T-helper 22 cell (primary cell): ENCODE measurements around the gene LINGO3.
"Not testable (repeated sequence)": the region's sequence is repeated elsewhere in the genome, so short reads cannot be mapped to it uniquely, and the experiment has no call there.

Experiments
- DNase-seq: peaks from one replicate; pipeline ENCODE4 v3.0.0-alpha.2; 2020; ENCODE audit warnings: low read depth

Gene LINGO3

DNA sequence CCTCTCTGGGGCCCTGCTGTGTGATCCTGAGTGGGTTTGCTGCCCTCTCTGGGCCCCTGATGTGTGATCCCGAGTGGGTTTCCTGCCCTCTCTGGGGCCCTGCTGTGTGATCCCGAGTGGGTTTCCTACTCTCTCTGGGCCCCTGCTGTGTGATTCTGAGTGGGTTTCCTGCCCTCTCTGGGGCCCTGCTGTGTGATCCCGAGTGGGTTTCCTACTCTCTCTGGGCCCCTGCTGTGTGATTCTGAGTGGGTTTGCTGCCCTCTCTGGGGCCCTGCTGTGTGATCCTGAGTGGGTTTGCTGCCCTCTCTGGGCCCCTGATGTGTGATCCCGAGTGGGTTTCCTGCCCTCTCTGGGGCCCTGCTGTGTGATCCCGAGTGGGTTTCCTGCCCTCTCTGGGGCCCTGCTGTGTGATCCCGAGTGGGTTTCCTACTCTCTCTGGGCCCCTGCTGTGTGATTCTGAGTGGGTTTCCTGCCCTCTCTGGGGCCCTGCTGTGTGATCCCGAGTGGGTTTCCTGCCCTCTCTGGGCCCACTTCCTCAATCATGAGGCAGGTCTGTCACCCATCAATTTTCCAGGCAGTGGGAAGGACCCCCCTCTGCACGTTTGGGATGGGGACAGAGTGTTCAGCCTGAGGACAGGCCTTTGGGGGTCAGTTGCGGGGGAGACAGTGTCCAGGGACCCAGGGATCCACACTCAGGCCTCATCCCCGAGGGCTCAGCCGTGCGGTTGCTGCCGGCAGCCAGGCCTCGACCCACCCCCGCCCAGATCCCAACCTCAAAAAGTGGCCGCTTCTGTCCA lies 26.5 kb downstream of the LINGO3 start:
- DNase-seq: not testable (repeated sequence)

DNA sequence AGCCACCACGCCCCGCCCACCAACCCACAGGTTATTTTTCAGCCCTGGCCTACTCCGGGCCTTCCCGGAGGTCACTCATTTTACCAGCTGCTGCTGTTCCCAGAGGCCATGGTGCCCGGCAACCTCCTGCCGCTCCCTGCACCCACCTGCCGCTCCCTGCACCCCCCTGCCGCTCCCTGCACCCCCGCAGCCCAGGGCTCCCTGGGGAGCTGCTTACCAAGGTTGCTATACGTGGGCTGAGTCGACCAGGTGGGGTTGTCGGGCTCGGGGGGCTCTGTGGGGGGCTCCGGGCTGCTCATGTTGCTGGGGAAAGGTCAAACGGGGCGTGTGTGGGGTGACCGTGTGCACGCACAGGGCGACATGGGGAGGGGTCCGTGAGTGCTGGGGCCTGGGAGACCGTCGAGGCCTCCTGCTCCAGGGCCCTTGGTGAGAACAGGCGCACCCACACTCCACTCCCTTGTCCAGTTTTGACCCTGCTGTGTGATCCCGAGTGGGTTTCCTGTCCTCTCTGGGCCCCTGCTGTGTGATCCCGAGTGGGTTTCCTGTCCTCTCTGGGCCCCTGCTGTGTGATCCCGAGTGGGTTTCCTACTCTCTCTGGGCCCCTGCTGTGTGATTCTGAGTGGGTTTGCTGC lies 27.2 kb downstream of the LINGO3 start:
- DNase-seq: no peak

DNA sequence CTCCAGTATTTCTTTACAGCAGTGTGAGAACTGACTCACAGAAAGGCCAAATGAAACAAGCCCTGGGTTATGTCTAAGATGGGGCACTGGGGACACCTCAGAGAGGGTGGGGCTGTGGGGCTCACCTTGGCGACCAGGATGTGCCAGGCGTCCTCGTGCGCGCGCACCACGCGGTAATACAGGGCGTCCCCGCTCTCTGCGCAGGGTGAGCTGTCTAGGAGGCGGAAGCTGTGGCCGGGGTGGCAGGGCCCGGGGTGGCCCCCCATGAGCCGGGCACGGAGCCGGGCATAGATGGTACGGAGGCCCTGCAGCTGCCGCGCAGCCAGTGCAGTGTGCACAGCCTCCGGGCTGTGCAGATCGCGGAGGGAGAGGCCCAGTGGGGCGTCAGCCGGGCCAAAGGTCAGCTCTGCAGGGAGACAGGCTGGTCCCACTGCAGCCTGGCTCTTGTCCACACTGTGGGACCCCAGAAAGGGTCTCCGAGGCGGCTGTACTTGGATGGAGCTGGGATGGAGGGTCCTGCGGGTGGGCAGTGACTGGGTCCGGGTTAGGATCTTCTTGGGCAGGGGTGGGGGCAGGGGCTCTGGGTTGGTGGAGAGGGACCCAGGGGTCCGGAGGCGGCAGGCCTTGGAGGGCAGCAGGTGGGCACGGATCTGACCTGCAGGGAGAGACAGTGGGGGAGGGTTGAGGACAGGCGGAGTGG lies 29.3 kb downstream of the LINGO3 start:
- no peak for DNase-seq

DNA sequence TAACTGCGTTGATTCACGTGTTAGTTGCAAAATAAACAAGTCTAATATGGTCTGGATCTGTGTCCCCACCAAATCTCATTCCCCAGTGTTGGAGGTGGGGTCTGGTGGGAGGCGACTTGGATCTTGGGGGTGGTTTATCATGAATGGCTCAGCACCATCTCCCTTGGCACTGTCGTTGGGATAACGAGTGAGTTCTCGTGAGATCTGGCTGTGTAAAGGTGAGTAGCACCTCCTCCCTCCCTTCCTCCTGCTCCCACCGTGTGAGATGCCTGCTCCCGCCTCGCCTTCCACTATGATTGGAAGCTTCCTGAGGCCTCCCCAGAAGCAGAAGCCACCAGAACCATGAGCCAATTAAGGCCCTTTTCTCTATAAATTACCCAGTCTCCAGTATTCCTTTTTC lies 30.8 kb downstream of the LINGO3 start:
- no peak for DNase-seq

DNA sequence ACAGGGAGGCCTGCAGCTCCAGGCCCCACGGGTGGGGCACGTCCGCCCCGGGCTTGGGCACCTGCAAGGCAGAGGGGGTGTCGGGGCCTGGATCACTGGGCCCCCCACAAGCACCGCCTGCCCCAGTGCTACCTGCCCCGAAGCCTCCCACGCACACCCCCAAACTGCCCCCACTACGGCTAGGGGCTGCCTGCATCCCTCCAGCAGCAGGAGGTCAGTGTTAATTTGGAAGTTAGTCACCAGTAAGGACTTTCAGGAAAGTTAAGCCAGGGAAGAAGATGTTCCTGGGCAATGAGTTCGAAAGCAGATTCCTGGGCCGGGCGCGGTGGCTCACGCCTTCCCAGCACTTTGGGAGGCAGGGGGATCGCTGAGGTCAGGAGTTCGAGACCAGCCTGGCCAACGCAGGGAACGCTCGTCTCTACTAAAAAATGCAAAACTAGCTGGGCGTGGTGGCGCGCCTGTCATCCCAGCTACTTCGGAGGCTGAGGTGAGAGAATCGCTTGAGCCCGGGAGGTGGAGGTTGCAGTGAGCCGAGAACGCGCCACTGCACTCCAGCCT lies 31.4 kb downstream of the LINGO3 start:
- DNase-seq: no peak

DNA sequence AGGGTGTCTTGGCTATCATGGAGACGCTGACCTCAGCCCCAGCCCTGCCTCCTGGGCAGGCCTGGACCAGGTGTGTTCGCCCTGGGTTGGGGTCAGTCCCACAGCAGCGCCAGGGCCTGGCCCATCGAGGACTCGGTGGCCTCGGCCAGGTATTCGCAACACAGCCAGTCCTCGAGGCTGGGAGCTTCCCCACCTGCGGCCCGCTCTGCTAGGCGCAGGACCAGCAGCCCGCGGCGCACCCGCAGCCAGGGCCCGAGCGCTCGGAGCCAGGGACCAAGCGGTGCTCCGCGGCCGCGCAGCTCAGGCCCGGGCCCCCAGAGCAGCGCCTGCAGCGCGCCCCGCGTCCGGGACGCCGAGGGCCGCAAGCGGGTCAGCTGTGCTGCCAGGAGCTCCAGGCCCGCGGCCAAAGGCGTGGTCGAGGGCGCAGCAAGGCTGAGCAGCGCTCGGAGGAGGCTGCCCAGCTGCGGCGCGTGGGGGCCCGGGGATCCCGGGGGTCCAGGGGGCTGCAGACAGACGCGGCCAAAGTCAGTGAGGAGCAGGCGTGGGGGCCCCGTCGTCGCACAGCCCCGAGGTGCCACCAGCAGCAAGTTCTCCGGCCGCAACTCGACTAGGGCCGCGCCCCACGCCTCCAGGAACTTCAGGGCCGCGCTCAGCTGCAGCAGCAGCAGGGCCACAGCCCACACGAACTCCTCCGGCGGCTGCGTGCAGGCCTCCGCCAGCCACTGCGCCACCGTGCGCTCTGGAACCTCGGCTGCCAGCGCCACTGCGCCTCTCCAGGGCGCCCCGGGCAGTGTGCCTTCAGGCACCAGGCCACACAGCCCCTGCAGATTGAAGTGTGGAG lies 32.1 kb downstream of the LINGO3 start:
- DNase-seq: no peak

DNA sequence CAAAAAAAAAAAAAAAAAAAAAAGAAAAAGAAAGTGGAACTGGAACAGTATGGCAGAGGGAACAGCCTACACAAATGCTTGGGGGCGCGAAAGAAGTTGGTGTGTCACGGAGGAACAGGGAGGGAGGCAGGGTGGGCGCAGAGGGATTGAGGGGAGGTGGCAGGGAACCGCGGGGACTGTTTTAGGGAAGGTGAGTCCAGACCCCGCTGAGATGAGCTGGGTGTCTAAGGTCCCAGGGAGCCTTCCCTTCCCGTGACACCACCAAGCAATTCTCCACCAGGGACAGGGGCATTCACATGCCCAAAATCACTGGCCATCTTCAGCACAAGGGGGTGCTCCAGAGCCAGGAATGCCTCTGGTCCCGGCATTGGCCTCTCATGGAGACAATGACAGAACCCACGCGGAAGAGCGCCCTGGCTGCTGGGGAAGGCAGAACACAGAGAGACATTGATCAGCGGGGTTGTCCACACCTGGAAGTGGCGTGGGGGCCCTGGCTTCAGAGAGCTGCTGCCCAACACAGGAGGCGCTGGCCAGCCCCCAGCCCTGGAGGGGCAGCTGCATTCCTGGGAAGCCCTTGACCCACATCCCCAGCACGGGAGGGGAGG lies 32.9 kb downstream of the LINGO3 start:
- DNase-seq: no peak

DNA sequence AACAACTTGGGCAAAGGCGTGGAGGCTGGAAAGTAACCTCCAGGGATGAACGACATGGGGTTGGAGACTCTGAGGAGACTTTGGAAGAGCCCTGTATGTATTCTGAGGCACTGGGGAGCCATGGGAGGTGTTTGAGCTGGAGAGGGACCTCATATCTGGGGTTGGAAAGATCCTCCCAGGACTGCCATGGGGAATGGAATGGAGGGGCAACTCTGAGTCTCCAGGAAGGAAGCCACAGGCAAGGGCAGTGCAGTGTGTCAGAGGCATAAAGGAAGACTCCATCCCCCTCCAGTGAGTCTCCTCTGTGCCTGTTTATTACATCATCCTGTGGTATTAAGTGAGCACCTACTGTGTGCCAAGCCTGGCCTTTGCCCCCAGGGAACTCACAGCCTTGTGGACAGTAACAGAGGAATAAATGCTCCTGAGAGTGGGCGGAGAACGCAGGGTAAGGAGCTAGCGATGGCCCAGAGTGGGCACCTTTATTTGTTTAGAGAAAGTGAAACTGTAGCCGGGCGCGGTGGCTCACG lies 33.7 kb downstream of the LINGO3 start:
- DNase-seq: no peak

DNA sequence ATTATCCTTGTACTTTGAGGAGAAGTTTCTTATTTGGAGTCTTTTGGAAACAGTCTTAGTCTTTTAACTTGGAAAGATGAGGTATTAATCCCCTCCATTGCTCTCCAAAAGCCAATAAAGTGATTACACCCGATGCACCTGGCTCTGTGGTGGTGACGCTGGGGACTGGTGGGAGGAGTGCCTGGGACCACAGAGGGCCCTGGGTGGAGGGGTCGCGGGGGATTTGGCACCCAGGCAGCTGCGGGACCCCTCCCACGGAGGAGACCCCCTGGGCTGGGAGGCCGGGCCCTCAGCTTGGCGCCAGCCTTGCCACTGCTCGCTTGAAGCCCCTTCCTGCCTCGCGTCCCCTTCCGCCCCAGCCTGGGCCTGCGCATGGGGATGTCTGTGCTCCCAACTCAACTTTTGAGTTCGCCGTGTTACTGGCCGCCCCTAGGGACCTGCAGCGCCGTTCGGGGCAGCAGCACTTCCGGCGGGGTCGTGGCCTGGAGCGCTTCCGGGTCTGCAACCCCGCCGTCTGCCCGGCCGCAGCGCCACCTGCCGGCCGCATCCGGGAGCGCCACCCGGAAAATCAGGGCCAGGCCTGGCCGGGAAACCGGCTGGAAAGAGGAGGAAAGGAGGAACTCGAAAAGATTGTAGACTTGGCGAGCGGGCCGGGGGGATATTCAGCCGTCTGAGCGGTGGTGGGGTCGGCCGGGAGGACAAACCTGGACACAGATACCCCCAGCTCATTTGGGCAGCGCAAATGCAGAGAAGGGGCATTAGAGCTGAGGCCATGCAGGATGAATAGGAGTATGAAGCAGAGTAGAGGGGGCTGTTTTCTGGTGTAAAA lies 34.4 kb downstream of the LINGO3 start:
- DNase-seq: peak; percentile 68

DNA sequence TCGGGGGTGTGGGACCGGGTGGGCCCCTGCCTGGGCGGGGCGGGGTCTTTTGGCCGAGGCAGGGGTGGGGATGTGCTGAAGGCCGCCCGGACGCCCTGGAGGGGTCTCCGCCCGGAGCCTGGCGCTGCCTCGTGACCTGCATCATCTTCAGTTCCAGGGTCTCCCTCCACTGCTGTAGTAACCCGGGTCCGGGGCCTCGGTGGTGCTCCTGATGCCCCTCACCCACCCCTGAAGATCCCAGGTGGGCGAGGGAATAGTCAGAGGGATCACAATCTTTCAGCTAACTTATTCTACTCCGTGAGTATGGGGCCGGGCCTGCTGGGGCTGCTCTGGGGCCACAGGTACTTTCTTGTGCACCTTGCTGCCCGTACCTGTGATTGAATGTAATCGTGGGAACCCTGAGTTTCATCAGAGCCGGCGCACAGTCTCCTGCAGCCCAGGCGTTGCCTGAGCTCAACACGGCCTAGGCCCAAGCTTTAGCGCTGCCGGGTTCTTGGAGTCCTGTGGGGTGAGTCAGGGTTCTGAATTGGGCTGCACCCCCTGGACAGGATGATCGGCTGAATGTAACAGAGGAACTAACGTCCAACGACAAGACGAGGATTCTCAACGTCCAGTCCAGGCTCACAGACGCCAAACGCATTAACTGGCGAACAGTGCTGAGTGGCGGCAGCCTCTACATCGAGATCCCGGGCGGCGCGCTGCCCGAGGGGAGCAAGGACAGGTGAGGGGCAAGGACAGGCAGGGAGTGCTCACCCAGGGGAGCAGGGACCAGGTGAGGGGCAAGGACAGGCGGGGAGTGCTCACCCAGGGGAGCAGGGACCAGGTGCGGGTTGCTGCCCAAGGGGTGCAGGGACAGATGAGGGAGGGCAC lies 36.5 kb downstream of the LINGO3 start:
- no peak for DNase-seq

DNA sequence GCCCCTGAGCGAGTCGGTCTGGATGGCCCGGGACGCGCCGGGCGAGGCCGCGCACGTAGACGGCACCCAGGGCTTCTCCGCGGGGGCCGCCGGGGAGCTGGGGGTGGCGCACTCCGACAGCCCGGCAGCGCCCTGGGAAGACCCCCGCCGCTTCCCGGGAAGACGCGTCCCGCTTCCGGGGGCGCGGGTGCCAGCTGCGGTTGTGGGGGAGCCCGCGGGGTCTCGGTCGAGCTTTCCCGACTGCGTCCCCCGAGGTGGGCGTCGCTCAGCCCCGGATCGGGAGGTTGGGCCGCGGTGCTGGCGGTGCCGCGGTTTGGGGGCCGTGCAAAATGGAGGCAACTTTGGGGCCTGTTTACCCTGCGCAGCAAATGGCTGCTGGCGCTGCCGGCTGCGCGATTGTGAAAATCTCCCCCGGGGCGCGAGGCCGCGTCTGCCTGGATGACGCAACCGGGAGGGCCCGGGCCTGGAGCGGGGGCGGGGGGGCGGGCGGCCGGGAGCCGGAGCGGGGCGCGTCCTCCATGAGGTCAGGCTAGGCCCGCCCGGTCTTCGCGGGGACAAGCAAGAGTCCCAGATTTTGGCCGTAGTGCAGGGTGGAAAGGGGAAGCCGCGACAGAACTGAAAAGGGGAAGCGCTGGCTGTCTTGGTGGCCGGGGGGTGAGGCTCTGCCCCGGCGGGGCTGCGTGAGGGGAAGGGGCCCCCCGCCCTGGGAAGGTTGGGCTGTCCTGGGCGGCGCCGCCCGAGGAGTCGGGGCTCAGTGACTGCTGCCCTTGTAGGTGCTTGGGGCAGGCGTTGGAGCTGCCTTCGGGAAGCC lies 37.3 kb downstream of the LINGO3 start:
- DNase-seq: peak; percentile 62

DNA sequence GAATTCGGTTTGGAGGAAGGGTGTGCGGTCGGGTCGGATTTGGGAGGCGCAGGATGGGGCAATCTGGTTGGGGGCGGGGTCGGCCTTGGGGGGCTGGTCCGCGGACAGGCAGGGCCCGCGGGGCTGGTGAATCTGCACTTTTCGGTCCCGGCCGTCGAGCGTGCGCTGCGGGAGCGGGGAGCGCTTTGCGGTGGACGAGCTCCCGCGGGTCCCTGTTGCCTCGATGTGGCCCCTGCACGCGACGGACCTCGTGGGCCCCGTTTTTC lies 37.9 kb downstream of the LINGO3 start:
- DNase-seq: no peak

DNA sequence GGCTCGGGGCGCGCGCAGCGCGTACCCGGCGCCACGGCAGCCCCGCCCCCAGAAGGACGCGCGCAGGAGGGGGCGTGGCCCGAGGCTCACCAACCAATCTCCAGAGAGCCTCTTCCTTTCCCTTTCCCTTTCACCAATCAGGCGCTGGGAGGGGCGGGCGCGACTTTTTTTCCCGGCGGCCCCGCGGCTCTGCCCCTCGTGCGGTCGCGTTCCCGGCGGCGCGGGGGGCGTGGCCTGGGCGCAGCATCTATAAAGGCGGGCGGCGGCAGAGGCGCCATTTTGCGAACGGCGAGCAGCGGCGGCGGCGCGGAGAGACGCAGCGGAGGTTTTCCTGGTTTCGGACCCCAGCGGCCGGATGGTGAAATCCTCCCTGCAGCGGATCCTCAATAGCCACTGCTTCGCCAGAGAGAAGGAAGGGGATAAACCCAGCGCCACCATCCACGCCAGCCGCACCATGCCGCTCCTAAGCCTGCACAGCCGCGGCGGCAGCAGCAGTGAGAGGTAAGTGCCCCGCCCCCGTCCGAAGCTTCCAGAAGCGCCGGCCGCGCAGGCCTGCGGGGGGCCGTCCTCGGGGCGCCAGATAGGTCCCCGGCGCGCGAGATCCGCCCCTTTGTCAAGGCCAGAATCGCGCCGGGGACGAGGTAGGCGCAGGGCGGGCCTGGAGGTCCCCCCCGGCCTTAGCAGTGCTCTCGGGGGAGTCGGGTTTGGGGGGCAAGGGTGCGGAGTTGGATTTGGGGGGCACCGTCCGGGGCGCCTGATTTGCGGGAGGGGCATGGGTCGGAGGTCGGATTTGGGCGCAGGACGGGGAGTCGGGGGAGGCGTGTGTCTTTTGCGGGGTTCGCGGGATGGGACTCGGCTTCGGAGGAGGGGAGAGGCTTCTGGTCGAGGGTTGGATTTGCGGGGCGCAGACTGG lies 38.5 kb downstream of the LINGO3 start:
- peak; percentile 97 for DNase-seq

DNA sequence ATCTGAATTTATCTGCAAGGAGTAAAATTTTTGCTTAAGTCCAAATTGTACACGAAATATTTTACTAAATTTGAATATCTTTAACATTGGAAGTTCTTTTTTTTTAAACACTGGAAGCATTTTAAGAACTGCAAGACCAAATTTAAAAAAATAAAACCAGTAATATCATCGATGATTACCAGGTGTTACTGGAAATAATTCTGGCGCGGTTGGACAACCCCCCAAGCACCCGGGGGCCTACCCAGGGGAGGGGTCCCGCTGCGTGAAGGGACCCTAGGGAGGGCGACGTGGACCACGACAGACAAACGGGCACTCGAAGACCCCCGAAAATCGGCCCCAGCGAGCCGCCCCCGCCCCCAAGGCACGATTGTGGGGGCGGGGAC lies 39.1 kb downstream of the LINGO3 start:
- no peak for DNase-seq

DNA sequence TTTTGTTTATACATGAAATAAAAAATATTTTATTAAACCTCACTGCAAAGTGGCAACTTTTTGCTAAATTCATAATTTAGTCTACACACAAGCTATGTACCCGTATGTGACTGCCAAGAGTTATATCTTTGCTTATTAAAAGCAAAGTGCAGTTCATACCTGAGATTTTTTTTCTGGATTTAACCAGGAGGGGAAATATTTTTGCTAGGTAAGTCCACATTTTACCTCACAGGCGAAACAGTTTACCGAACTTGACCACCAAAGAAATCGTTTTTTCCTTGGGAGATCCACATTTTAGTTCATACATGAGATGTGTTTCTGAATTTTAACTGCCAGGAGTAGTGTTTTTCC lies 39.5 kb downstream of the LINGO3 start:
- DNase-seq: no peak

DNA sequence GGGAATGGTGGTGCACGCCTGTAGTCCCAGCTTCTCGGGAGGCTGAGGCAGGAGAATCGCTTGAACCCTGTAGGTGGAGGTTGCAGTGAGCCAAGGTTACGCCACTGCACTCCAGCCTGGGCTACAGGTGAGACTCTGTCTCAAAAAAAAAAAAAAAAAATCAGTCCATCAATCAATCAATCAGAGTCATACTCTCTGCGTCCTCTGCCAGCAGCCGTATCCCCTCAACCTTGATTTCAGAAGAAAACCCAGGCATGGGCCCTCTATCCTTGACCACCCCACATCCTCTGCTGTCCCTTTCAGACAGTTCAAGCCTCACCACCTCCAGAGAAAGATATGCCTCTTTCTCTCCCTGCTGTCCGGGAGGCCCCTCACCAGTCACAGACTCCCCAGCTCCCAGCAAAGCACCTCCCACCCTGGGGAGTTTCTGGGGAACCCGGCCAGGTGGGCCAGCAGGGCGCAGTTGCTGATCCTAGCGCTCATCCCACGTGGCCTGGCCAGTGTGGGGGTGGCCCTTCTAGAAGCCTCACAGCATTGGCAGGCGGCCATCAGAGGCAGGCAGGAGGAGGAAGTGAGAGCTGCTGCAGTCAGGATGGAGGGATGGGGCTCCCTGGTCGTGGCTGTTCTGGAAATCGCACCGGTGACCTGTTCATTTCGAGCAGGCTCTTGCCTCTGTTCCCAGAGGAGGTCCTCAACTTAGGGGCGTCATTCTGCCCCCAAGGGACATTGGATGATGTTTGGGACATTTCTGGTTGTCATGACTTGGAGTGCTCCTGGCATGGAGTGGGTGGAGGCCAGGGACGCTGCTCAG lies 41.6 kb downstream of the LINGO3 start:
- no peak for DNase-seq
